ENCODE measurements around the gene DHX58.

GRCh38 chr17:42055027-42055426 is 57.5 kb downstream of the DHX58 start:
- TF ChIP-seq, protein P1, sequence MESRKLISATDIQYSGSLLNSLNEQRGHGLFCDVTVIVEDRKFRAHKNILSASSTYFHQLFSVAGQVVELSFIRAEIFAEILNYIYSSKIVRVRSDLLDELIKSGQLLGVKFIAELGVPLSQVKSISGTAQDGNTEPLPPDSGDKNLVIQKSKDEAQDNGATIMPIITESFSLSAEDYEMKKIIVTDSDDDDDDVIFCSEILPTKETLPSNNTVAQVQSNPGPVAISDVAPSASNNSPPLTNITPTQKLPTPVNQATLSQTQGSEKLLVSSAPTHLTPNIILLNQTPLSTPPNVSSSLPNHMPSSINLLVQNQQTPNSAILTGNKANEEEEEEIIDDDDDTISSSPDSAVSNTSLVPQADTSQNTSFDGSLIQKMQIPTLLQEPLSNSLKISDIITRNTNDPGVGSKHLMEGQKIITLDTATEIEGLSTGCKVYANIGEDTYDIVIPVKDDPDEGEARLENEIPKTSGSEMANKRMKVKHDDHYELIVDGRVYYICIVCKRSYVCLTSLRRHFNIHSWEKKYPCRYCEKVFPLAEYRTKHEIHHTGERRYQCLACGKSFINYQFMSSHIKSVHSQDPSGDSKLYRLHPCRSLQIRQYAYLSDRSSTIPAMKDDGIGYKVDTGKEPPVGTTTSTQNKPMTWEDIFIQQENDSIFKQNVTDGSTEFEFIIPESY (IDR thresholded peaks at IDR 0.05; ENCODE audit: borderline replicate concordance, low read depth), result no peak
- TF ChIP-seq NRF1 (IDR thresholded peaks at IDR 0.05; ENCODE audit: low read depth, low read length) (no peak), YY1 (IDR thresholded peaks at IDR 0.05; ENCODE audit: low read depth) (no peak), CTCF (IDR thresholded peaks at IDR 0.05) (no peak), MAX (IDR thresholded peaks at IDR 0.05; ENCODE audit: low read depth) (no peak)

All from SK-N-SH (cell line).